22Rv1 (cell line): ENCODE data around the gene PALS2.
A peak's percentile ranks its signal among the peaks of the same experiment; 100 is the strongest.

ENCODE experiments used
- H3K27ac ChIP-seq: fragments of 450-650 bp; 2 replicates; pipeline ENCODE4 v1.5.1; 2017
- CTCF ChIP-seq: fragments of 450-650 bp; IDR thresholded peaks from 2 replicates; pipeline ENCODE4 v1.5.1; 2017; ENCODE audit warnings: mild to moderate bottlenecking
- ZFX ChIP-seq: fragments of 450-650 bp; IDR thresholded peaks from 2 replicates; pipeline ENCODE4 v1.6.1; 2017; ENCODE audit warnings: antibody characterized with exemption, borderline replicate concordance

The PALS2 gene

DNA sequence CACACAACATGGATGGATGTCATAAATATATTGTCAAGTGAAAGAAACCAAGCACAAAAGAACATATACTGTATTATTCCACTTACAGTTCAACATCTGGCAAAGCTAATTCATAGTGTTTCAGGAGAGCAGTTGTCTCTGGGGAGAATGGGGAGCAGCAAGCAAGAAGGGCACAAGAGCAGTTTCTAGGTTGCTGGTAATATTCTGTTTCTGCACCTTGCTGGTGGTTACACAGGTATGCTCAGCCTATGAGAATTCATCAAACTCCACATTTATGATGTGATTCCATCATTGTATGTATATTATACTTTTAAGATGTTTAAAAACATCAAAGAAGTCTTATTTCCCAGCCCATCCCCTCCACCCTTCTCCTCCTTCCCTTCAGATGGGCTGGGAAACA is 18.1 kb upstream of the PALS2 start:
- H3K27ac ChIP-seq, result no peak overlapping the region
- TF ChIP-seq CTCF (no peak), ZFX (no peak)

DNA sequence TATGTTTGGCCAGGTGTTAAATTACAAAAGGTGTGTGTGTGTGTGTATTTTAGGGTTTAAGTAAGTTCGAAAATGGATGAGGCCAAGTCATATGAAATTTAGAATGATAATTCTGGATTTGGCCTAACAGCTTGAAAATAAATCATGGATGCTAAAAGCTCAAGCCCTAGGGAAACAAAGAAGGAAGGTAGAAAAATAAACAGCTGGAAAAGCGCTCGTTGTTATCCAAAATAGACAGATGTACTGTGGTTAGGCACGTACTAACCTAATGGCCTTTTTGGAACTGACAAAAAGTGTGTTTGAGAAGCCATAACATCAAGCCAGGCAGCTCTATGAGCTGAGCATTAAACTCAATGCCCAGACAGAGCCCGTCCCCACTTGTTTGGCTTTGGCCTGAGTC is 17.5 kb upstream of the PALS2 start:
- no peak for TF ChIP-seq ZFX
- TF ChIP-seq CTCF, result no peak
- H3K27ac ChIP-seq, result no peak overlapping the region

- no peak overlapping the region for H3K27ac ChIP-seq
- no peak for TF ChIP-seq CTCF
- no peak for TF ChIP-seq ZFX
These were observed 12.5 kb upstream of the PALS2 start for GRCh38 chr7:24560772-24561171.

DNA sequence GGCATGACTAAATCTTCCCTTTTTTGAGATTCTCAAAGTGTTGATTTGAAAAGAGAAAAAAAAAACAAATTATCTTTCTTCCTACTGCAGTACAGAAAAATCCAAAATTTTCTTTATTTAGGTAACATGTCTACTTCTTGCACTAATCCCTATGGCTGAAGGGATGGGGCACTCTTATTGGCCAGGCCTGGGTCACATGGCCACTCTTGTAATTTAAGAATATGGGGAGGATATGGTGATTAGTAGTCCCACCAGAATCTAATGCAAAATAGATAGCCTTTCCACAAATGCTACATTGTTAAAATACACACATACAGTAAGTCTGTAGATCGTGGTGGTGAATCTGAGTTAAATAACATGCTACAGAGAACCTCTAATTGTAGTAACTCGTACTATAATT is 7.0 kb upstream of the PALS2 start:
- TF ChIP-seq CTCF (no peak), ZFX (no peak)
- no peak overlapping the region for H3K27ac ChIP-seq

GRCh38 chr7:24570983-24571382 is 2.3 kb upstream of the PALS2 start:
- H3K27ac ChIP-seq, result no peak overlapping the region
- TF ChIP-seq CTCF (no peak), ZFX (no peak)

DNA sequence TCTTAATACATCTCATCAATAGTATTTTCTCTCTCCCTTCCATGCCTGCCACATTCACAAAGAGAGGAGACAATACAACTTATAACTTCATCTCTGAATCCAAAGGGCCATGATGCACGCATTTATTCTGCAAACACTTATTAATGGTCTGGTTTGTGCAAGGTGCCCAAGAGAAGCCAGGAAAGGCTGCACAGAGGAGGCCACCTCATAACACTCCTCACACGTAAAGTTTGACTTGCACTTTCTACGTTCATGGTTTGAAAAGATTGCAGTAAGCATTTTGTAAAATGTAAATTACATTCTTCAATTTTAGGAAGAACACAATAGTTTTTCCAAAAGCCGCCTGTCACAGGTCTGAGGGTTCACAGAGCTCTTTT is 1.2 kb upstream of the PALS2 start:
- no peak overlapping the region for H3K27ac ChIP-seq
- TF ChIP-seq CTCF, result no peak
- TF ChIP-seq ZFX, result no peak

DNA sequence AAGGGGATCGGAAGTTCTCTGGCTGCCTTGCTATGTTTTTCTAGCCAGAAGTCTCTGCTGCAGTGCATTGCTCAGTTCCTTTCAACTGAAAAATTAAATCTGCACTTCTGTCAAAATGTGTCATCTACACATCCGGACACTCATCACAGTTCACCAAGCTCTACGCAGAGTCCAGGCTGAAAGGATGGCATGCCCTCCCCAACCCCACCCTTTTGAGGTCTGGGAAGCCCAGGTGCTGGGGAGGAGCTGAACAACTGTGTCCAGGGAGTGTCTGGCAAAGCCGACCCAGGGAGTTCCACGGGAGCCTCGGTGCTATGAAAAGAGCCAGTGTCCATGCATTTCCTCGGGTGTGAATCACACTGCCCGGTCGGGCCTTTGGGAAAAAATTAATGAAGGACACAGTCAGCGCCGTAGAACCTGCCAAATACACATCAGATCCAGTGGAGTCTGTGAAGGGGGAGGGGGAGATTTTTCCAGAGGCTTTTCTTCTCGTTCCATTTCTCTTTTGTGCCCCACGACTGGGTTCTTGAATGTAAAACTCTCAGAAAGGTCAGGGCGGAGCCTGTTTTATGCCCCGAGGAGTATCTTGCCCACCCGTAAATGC is 757 bp upstream of the PALS2 start:
- TF ChIP-seq CTCF, result no peak
- TF ChIP-seq ZFX, result no peak
- peak overlapping the region; percentile 55 for H3K27ac ChIP-seq
